Mesenchymal stem cell (in vitro differentiated cells and primary cell): ENCODE measurements around the gene FOXP1.

Experiments used
- DNase-seq: peaks from one replicate; pipeline ENCODE4 v3.0.0-alpha.2; 2013
- H2AFZ ChIP-seq: one replicate; pipeline ENCODE4 v1.6.1; 2013; ENCODE audit warnings: low read depth, mild to moderate bottlenecking, control low read depth, inconsistent platforms, low read length, moderate library complexity
- H2AK5ac ChIP-seq: 2 replicates; pipeline ENCODE4 v1.6.1; 2013; ENCODE audit warnings: low read length, moderate library complexity, mild to moderate bottlenecking, inconsistent platforms; ENCODE audit not compliant: severe bottlenecking
- H2BK120ac ChIP-seq: one replicate; pipeline ENCODE4 v1.6.1; 2013; ENCODE audit warnings: low read depth, mild to moderate bottlenecking, inconsistent platforms, low read length, moderate library complexity
- H2BK12ac ChIP-seq, 2 experiments: one replicate each; pipeline ENCODE4 v1.6.1; 2013; ENCODE audit warnings: inconsistent platforms in 2 of 2, low read length in 2 of 2, mild to moderate bottlenecking in 2 of 2, moderate library complexity in 2 of 2, control low read depth in 1 of 2
- H2BK15ac ChIP-seq: one replicate; pipeline ENCODE4 v1.6.1; 2013; ENCODE audit warnings: mild to moderate bottlenecking, low read depth, inconsistent platforms; ENCODE audit not compliant: poor library complexity, severe bottlenecking
- H2BK5ac ChIP-seq: 2 replicates; pipeline ENCODE4 v1.6.1; 2013; ENCODE audit warnings: low read depth, mild to moderate bottlenecking, low read length, control low read depth, inconsistent platforms; ENCODE audit not compliant: poor library complexity, severe bottlenecking
- H3K14ac ChIP-seq, 2 experiments: one replicate each; pipeline ENCODE4 v1.6.1; 2013; ENCODE audit warnings: inconsistent platforms in 2 of 2, low read length in 2 of 2, control low read depth in 1 of 2, mild to moderate bottlenecking in 1 of 2, moderate library complexity in 1 of 2
- H3K18ac ChIP-seq, 2 experiments: one replicate each; pipeline ENCODE4 v1.6.1; 2013; ENCODE audit warnings: inconsistent platforms in 2 of 2, low read length in 2 of 2, control low read depth in 1 of 2, low read depth in 1 of 2, mild to moderate bottlenecking in 1 of 2
- H3K23ac ChIP-seq, 2 experiments: one replicate each; pipeline ENCODE4 v1.6.1; 2013; ENCODE audit warnings: inconsistent platforms in 2 of 2, low read length in 2 of 2, mild to moderate bottlenecking in 2 of 2, moderate library complexity in 2 of 2, control low read depth in 1 of 2
- H3K27ac ChIP-seq: 2 replicates; pipeline ENCODE4 v1.5.1; 2013; ENCODE audit warnings: mild to moderate bottlenecking, moderate library complexity, low read length, control low read depth, inconsistent platforms; ENCODE audit not compliant: poor library complexity, severe bottlenecking
- H3K27me3 ChIP-seq, 2 experiments: 2 replicates each; pipeline versions ENCODE4 v1.6.1 to v1.7.0; 2013; ENCODE audit warnings: low read length in 2 of 2, mild to moderate bottlenecking in 2 of 2, moderate library complexity in 2 of 2, control low read depth in 1 of 2, inconsistent platforms in 1 of 2; ENCODE audit not compliant: control insufficient read depth in 1 of 2, insufficient read depth in 1 of 2
- H3K36me3 ChIP-seq, 2 experiments: 2 replicates each; pipeline versions ENCODE4 v1.6.1 to v1.7.0; 2013; ENCODE audit warnings: low read length in 2 of 2, control low read depth in 1 of 2, inconsistent platforms in 1 of 2, low read depth in 1 of 2, mild to moderate bottlenecking in 1 of 2; ENCODE audit not compliant: insufficient read depth in 2 of 2, control insufficient read depth in 1 of 2
- H3K4ac ChIP-seq, 2 experiments: one replicate each; pipeline ENCODE4 v1.6.1; 2013; ENCODE audit warnings: inconsistent platforms in 2 of 2, low read length in 2 of 2, mild to moderate bottlenecking in 2 of 2, moderate library complexity in 2 of 2, control low read depth in 1 of 2, low read depth in 1 of 2
- H3K4me1 ChIP-seq: 2 replicates; pipeline ENCODE4 v1.6.1; 2013; ENCODE audit warnings: low read depth, low read length, control low read depth; ENCODE audit not compliant: control insufficient read depth, insufficient read depth
- H3K4me2 ChIP-seq: 2 replicates; pipeline ENCODE4 v1.6.1; 2013; ENCODE audit warnings: low read length, mild to moderate bottlenecking, inconsistent platforms; ENCODE audit not compliant: poor library complexity, severe bottlenecking
- H3K4me3 ChIP-seq, 2 experiments: 2 replicates each; pipeline versions ENCODE4 v1.5.1 to v1.7.0; 2013; ENCODE audit warnings: low read length in 2 of 2, mild to moderate bottlenecking in 2 of 2, control low read depth in 1 of 2, low read depth in 1 of 2; ENCODE audit not compliant: insufficient read depth in 1 of 2
- H3K79me1 ChIP-seq: replicated peaks from 2 replicates; pipeline ENCODE4 v1.6.1; 2013; ENCODE audit warnings: mild to moderate bottlenecking, control low read depth, low read length, inconsistent platforms; ENCODE audit not compliant: poor library complexity, severe bottlenecking
- H3K9ac ChIP-seq: 2 replicates; pipeline ENCODE4 v1.7.0; 2013; ENCODE audit warnings: mild to moderate bottlenecking, low read length, moderate library complexity
- H3K9me3 ChIP-seq: 2 replicates; pipeline ENCODE4 v1.7.0; 2013; ENCODE audit warnings: mild to moderate bottlenecking, low read length; ENCODE audit not compliant: control insufficient read depth
- H4K8ac ChIP-seq: one replicate; pipeline ENCODE4 v1.6.1; 2013; ENCODE audit warnings: inconsistent platforms, mild to moderate bottlenecking, low read length, moderate library complexity
- H4K91ac ChIP-seq: one replicate; pipeline ENCODE4 v1.6.1; 2013; ENCODE audit warnings: mild to moderate bottlenecking, low read length, inconsistent platforms
- WGBS: methylation state at CpG from one replicate; pipeline ENCODE4 v1.1.7; 2013; ENCODE audit warnings: mixed read lengths; 5-methylcytosine and 5-hydroxymethylcytosine counted together

The FOXP1 gene

DNA sequence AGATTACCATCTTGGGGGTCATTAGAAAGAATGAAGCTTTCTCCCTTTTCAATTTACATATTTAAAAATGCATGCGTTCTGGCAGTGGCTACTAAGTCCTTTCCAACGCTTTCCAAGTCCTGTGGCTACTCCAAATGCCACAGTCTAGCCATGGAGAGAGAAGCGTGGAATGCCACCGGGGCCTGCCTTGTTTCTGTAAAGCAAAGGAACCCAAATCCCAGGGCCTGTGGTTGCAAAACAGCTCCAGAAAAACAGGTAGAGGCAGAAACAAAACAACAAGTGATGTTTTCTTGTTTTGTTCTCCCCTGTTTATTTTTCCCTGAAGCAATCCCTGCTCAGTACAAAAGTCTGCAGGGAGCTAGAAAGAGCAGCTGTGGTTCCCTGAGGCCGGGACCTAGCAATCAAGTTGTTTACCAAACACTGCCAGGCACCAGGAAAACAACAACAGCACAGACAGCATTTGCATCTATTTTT is 85.5 kb downstream of the FOXP1 start:
- H3K4ac ChIP-seq: no peak overlapping the region
- H3K4me1 ChIP-seq: peaks cover 20% of the 10 kb centered on the region
- H3K79me1 ChIP-seq: peaks cover 9% of the 10 kb centered on the region
- no peak overlapping the region for H4K91ac ChIP-seq
- H2AFZ ChIP-seq: no peak overlapping the region
- no peak overlapping the region for H2BK12ac ChIP-seq
- no peaks in the 10 kb centered on the region for H3K27me3 ChIP-seq
- H3K9me3 ChIP-seq: no peaks in the 10 kb centered on the region
- 52% methylated on average over 5 of the region's 5 CpGs for WGBS
- no peak overlapping the region for H4K8ac ChIP-seq
- H3K18ac ChIP-seq: no peak overlapping the region
- no peaks in the 10 kb centered on the region for H3K36me3 ChIP-seq
- no peak overlapping the region for H3K14ac ChIP-seq
- H3K9ac ChIP-seq: no peak overlapping the region
- peak overlapping the region; percentile 60 for H2AK5ac ChIP-seq
- peak overlapping the region; percentile 48 for H2BK5ac ChIP-seq
- no peak overlapping the region for H3K23ac ChIP-seq
- H3K27ac ChIP-seq: peak overlapping the region; percentile 92
- H2BK120ac ChIP-seq: no peak overlapping the region
- DNase-seq: peak; percentile 24
- H3K4me2 ChIP-seq: no peak overlapping the region
- H3K4me3 ChIP-seq: no peak overlapping the region
- H2BK15ac ChIP-seq: no peak overlapping the region

DNA sequence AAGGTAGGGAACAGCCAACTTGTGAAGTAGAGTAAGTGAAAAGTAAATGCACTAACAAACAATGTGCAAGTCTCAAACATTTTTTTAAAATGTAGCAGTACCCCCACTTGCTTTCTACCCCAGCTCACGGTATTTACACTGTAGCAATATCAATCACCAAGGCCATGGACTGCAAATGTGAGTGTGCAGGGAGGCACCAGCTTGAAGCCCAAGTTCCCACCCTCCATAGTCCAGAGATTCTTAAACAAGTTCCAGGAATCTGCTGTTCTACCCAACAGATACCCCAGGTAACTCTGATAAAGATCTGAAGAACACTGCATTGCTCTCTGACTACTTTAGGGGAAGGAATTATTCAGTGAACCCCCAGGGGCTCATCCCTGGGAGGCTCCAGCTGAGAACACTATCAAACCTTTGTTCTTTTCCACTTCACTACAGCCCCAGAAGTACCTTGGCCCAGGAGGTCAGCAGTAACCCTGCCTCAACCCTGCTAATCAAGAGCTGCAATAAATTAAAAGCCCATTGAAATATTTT is 86.1 kb downstream of the FOXP1 start:
- Histone ChIP-seq H3K4me2 (peak overlapping the region; percentile 21), H2AK5ac (peak overlapping the region; percentile 95), H3K18ac (no peak overlapping the region), H2BK120ac (no peak overlapping the region), H3K4me3 (no peak overlapping the region), H3K9ac (peak overlapping the region; percentile 85), H3K4ac (no peak overlapping the region), H3K23ac (no peak overlapping the region), H3K27me3 (no peaks in the 10 kb centered on the region), H3K4me1 (peaks cover 20% of the 10 kb centered on the region), H2AFZ (no peak overlapping the region), H3K9me3 (no peaks in the 10 kb centered on the region), H3K14ac (no peak overlapping the region), H2BK12ac (no peak overlapping the region), H3K36me3 (no peaks in the 10 kb centered on the region), H2BK5ac (peak overlapping the region; percentile 21), H4K91ac (no peak overlapping the region), H4K8ac (no peak overlapping the region), H3K79me1 (peaks cover 11% of the 10 kb centered on the region), H2BK15ac (no peak overlapping the region), H3K27ac (peak overlapping the region; percentile 92)
- 85% methylated on average over 1 of the region's 1 CpG for WGBS
- DNase-seq: no peak

DNA sequence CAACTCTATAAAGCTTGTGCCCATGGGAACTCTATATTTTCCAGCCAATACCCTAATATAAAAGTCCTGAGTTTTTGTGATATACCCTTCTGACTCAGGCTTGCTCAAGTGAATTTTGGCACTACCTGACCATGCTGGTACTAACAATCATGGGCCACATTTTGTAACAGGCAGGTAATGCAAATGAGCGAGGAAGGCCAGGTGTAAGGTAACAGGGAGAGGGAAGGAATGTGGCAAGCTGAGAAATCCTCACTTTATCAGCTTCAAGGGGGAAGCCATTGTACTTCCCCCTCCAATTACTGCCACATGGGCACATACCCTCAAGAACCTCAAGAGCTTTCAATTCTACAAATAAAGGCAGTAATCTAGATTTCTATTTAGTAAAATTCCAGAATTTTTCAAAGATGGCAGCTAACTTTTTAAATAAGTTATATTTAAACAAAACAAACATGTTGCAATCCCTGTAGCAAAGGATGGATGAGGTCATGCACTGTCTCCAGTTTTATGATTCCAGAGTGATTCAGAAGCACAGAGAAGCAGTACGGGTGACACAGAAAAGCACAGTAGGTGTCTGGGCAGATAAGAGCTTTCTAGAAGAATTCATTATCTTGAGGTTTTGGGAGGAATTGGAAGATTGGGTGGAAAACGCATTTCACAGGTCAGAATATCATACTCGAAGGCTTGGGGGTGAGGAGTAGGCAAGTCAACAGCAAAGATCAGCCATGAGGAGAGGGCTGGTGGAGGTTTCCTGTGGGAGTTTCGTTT is 87.6 kb downstream of the FOXP1 start:
- peaks cover 16% of the 10 kb centered on the region for H3K79me1 ChIP-seq
- H3K4me2 ChIP-seq: peak overlapping the region; percentile 41
- peak overlapping the region; percentile 85 for H3K9ac ChIP-seq
- no peak overlapping the region for H4K8ac ChIP-seq
- H3K27ac ChIP-seq: peak overlapping the region; percentile 92
- H2BK15ac ChIP-seq: no peak overlapping the region
- no peak overlapping the region for H2AFZ ChIP-seq
- peaks cover 0 to 7% of the 10 kb centered on the region in 2 experiments for H3K36me3 ChIP-seq
- no peak overlapping the region for H4K91ac ChIP-seq
- H2BK12ac ChIP-seq: peak overlapping the region in 1 of 2 experiments; percentile 66
- peak overlapping the region in 1 of 2 experiments; percentile 66 for H3K4me3 ChIP-seq
- H2BK5ac ChIP-seq: peak overlapping the region; percentile 84
- no peak overlapping the region for H3K18ac ChIP-seq
- no peak overlapping the region for H2BK120ac ChIP-seq
- H3K9me3 ChIP-seq: peaks cover 10% of the 10 kb centered on the region
- peak; percentile 87 for DNase-seq
- peak overlapping the region; percentile 24 for H2AK5ac ChIP-seq
- H3K14ac ChIP-seq: no peak overlapping the region
- WGBS: 49% methylated on average over 4 of the region's 5 CpGs
- H3K23ac ChIP-seq: no peak overlapping the region
- peaks cover 18% of the 10 kb centered on the region for H3K4me1 ChIP-seq
- H3K4ac ChIP-seq: no peak overlapping the region
- no peaks in the 10 kb centered on the region for H3K27me3 ChIP-seq

DNA sequence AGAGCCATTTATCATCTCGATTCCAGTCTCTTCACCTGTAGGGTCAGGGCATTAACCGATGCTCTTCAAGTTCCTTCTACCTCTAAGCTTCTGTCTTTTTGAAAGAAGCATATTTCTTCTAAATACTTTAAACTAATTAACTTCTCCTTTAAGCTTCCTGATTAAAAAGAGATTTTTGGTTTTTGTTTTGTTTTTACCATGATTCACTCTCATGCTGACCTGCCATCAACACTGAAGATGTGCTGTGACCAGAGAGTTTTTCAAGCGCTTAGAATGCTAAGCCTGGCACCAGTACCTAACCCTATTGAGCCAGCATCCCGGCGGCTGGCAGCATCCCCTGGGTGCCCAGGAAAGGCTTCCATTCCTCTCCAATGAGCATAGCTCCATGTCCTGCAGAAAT is 89.3 kb downstream of the FOXP1 start:
- no peak overlapping the region for H3K27ac ChIP-seq

More for the DNA sequence above, 89.3 kb downstream of the FOXP1 start:
- H3K4ac ChIP-seq: no peak overlapping the region
- H2BK12ac ChIP-seq: no peak overlapping the region
- H2BK120ac ChIP-seq: no peak overlapping the region
- H2AFZ ChIP-seq: no peak overlapping the region
- H3K36me3 ChIP-seq: peaks cover 0 to 17% of the 10 kb centered on the region in 2 experiments
- H3K9ac ChIP-seq: no peak overlapping the region
- H3K9me3 ChIP-seq: peaks cover 10% of the 10 kb centered on the region
- H2AK5ac ChIP-seq: peak overlapping the region; percentile 43
- H2BK15ac ChIP-seq: no peak overlapping the region
- H3K79me1 ChIP-seq: peaks cover 20% of the 10 kb centered on the region
- no peak overlapping the region for H4K8ac ChIP-seq
- H2BK5ac ChIP-seq: no peak overlapping the region
- no peak overlapping the region for H3K18ac ChIP-seq
- H4K91ac ChIP-seq: no peak overlapping the region
- no peak overlapping the region for H3K4me3 ChIP-seq
- no peak overlapping the region for H3K23ac ChIP-seq
- no peaks in the 10 kb centered on the region for H3K27me3 ChIP-seq
- DNase-seq: no peak
- no peak overlapping the region for H3K4me2 ChIP-seq
- no peak overlapping the region for H3K14ac ChIP-seq
- peaks cover 16% of the 10 kb centered on the region for H3K4me1 ChIP-seq
- WGBS: 89% methylated on average over 4 of the region's 5 CpGs
